NCI-H187 treated with DMSO at 0.1 percent for 48 hours (cell line): Measurements from ENCODE around the gene SREK1IP1.

ENCODE experiments used
- DNase-seq: peaks from one replicate; lab custom pipeline; 2025; lab: John Stamatoyannopoulos, UW

The SREK1IP1 gene

GRCh38 chr5:64768358-64769312, at the start of gene SREK1IP1, which contains the start of gene CWC27:
Gene SREK1IP1 (minus strand): TSS chr5:64768691. CDS start chr5:64768517, 174 bp downstream.
Gene CWC27 (plus strand): TSS chr5:64768930. CDS start chr5:64769147, 217 bp downstream.
- peak; percentile 81 for DNase-seq

GRCh38 chr5:64818245-64818644, 49.8 kb upstream of the SREK1IP1 start:
- DNase-seq = no peak

- no peak for DNase-seq
Measured at GRCh38 chr5:64814073-64814472, 45.6 kb upstream of the SREK1IP1 start.

GRCh38 chr5:64811050-64811640, 42.7 kb upstream of the SREK1IP1 start:
- DNase-seq = no peak

- DNase-seq = no peak
Measured at GRCh38 chr5:64807520-64807919, 39.0 kb upstream of the SREK1IP1 start.

- DNase-seq = no peak
Measured at GRCh38 chr5:64806537-64806936, 38.0 kb upstream of the SREK1IP1 start.

- no peak for DNase-seq
Measured at GRCh38 chr5:64800926-64801325, 32.4 kb upstream of the SREK1IP1 start.

GRCh38 chr5:64796301-64796700, 27.8 kb upstream of the SREK1IP1 start:
- DNase-seq = no peak

GRCh38 chr5:64794053-64794770, 25.7 kb upstream of the SREK1IP1 start:
- DNase-seq = no peak

GRCh38 chr5:64792469-64792868, 24.0 kb upstream of the SREK1IP1 start:
- DNase-seq = no peak

GRCh38 chr5:64790210-64790609, 21.7 kb upstream of the SREK1IP1 start:
- DNase-seq = no peak

- no peak for DNase-seq
Measured at GRCh38 chr5:64789457-64789856, 21.0 kb upstream of the SREK1IP1 start.

GRCh38 chr5:64788156-64788555, 19.7 kb upstream of the SREK1IP1 start:
- no peak for DNase-seq

GRCh38 chr5:64786372-64786771, 17.9 kb upstream of the SREK1IP1 start:
- DNase-seq = no peak

- DNase-seq = peak; percentile 49
Measured at GRCh38 chr5:64784451-64785025, 16.0 kb upstream of the SREK1IP1 start.

GRCh38 chr5:64775291-64775690, 6.8 kb upstream of the SREK1IP1 start:
- no peak for DNase-seq

GRCh38 chr5:64773533-64773932, 5.0 kb upstream of the SREK1IP1 start:
- no peak for DNase-seq

- DNase-seq = no peak
Measured at GRCh38 chr5:64771736-64772135, 3.2 kb upstream of the SREK1IP1 start.

- no peak for DNase-seq
Measured at GRCh38 chr5:64769855-64770254, 1.4 kb upstream of the SREK1IP1 start.

- DNase-seq = no peak
Measured at GRCh38 chr5:64767959-64768357, 533 bp downstream of the SREK1IP1 start.

GRCh38 chr5:64766941-64767340, 1.6 kb downstream of the SREK1IP1 start:
- DNase-seq = no peak
